ENCODE results near the gene HDAC4. TPM values are rescaled to one million over a fixed set of nuclear protein-coding genes. Genes with fewer than 3 reads are reported as not detected.

HDAC4 gene
- polyA plus RNA-seq, 1 experiment, result 4.4 TPM

- H3K36me3 ChIP-seq (ENCODE audit: control insufficient read depth, insufficient read depth, low read length), result peaks cover 9% of the 10 kb centered on the region
- ChIA-PET CTCF (interaction anchor here (1.3 kb wide), 1 partner anchor 28 kb away, joined by 4 read pairs; no protein-coding TSS in a partner anchor), POLR2A (no interaction called here)
- DNase-seq (ENCODE audit: low read depth), result no peak
- H3K27me3 ChIP-seq (ENCODE audit: control insufficient read depth, insufficient read depth, low read length), result no peaks in the 10 kb centered on the region
- no peak for TF ChIP-seq CTCF (IDR thresholded peaks at IDR 0.05; ENCODE audit: insufficient read depth, low read depth, low read length)
- H3K4me3 ChIP-seq (ENCODE audit: low read depth, low read length), result no peak overlapping the region
Observed at GRCh38 chr2:239077260-239077659, 323.6 kb downstream of the HDAC4 start.

- Histone ChIP-seq H3K36me3 (ENCODE audit: control insufficient read depth, insufficient read depth, low read length) (peaks cover 9% of the 10 kb centered on the region), H3K27me3 (ENCODE audit: control insufficient read depth, insufficient read depth, low read length) (no peaks in the 10 kb centered on the region), H3K4me3 (ENCODE audit: low read depth, low read length) (no peak overlapping the region)
- no peak for DNase-seq (ENCODE audit: low read depth)
- ChIA-PET POLR2A (no interaction called here), CTCF (interaction anchor here (0.8 to 1.1 kb wide), 2 partner anchors 9 to 12 kb away, joined by 3 to 4 read pairs; no protein-coding TSS in a partner anchor)
- no peak for TF ChIP-seq CTCF (IDR thresholded peaks at IDR 0.05; ENCODE audit: insufficient read depth, low read depth, low read length)
Observed at GRCh38 chr2:239075918-239076758, 324.7 kb downstream of the HDAC4 start.

- no peak for TF ChIP-seq CTCF (IDR thresholded peaks at IDR 0.05; ENCODE audit: insufficient read depth, low read depth, low read length)
- DNase-seq (ENCODE audit: low read depth), result no peak
- ChIA-PET POLR2A (no interaction called here), CTCF (no interaction called here)
- Histone ChIP-seq H3K4me3 (ENCODE audit: low read depth, low read length) (no peak overlapping the region), H3K27me3 (ENCODE audit: control insufficient read depth, insufficient read depth, low read length) (no peaks in the 10 kb centered on the region), H3K36me3 (ENCODE audit: control insufficient read depth, insufficient read depth, low read length) (peaks cover 9% of the 10 kb centered on the region)
Observed at GRCh38 chr2:239073745-239074530, 326.9 kb downstream of the HDAC4 start.

GRCh38 chr2:239073270-239073669 is 327.6 kb downstream of the HDAC4 start:
- H3K4me3 ChIP-seq (ENCODE audit: low read depth, low read length), result no peak overlapping the region
- DNase-seq (ENCODE audit: low read depth), result no peak
- POLR2A ChIA-PET, result no interaction called here
- CTCF ChIA-PET, result no interaction called here
- no peak for TF ChIP-seq CTCF (IDR thresholded peaks at IDR 0.05; ENCODE audit: insufficient read depth, low read depth, low read length)
- H3K36me3 ChIP-seq (ENCODE audit: control insufficient read depth, insufficient read depth, low read length), result peaks cover 9% of the 10 kb centered on the region
- H3K27me3 ChIP-seq (ENCODE audit: control insufficient read depth, insufficient read depth, low read length), result no peaks in the 10 kb centered on the region

GRCh38 chr2:239072786-239073185 is 328.0 kb downstream of the HDAC4 start:
- Histone ChIP-seq H3K4me3 (ENCODE audit: low read depth, low read length) (no peak overlapping the region), H3K27me3 (ENCODE audit: control insufficient read depth, insufficient read depth, low read length) (no peaks in the 10 kb centered on the region), H3K36me3 (ENCODE audit: control insufficient read depth, insufficient read depth, low read length) (peaks cover 9% of the 10 kb centered on the region)
- ChIA-PET CTCF (interaction anchor here (1.0 kb wide), 1 partner anchor 11 kb away, joined by 3 read pairs; no protein-coding TSS in a partner anchor), POLR2A (no interaction called here)
- DNase-seq (ENCODE audit: low read depth), result no peak
- TF ChIP-seq CTCF (IDR thresholded peaks at IDR 0.05; ENCODE audit: insufficient read depth, low read depth, low read length), result no peak
